Activated CD8-positive, alpha-beta T cell treated with anti-CD3 and anti-CD28 coated beads, Interleukin-2, amount 10 ng/mL, durations not matched to agents 7 days and 5 days (primary cell): Measurements from ENCODE around the gene NRL. TPM values are rescaled to one million over a fixed set of nuclear protein-coding genes. Genes with fewer than 3 reads are reported as not detected.

Experiments used
- ATAC-seq: fragments of 150-1000 bp; cut with Tn5 transposase; one replicate; pipeline ENCODE4 v1.10.0; 2021; ENCODE audit warnings: moderate library complexity
- CTCF ChIA-PET: fragments of 350-600 bp; sonication (Branson Sonifier 250); formaldehyde crosslinking; loops from one replicate; lab custom pipeline; 2021; ENCODE audit warnings: antibody characterized with exemption; lab: Charles Lee
- POLR2A ChIA-PET: fragments of 350-600 bp; sonication (Branson Sonifier 250); formaldehyde crosslinking; loops from one replicate; lab custom pipeline; 2021; ENCODE audit warnings: antibody characterized with exemption; lab: Charles Lee
- DNase-seq: peaks from one replicate; pipeline ENCODE4 v3.0.0-alpha.2; 2020
- H3K27ac Mint-ChIP-seq: one replicate; pipeline ENCODE4 v1.8.0; 2021; ENCODE audit warnings: mild to moderate bottlenecking, mixed read lengths
- H3K27me3 Mint-ChIP-seq: one replicate; pipeline ENCODE4 v1.8.0; 2021; ENCODE audit warnings: low read depth, mixed read lengths
- H3K36me3 Mint-ChIP-seq: one replicate; pipeline ENCODE4 v1.8.0; 2021; ENCODE audit warnings: low read depth, mixed read lengths
- H3K4me1 Mint-ChIP-seq: one replicate; pipeline ENCODE4 v1.8.0; 2021; ENCODE audit warnings: low read depth, mixed read lengths
- H3K4me3 Mint-ChIP-seq: one replicate; pipeline ENCODE4 v1.8.0; 2021; ENCODE audit warnings: mild to moderate bottlenecking, mixed read lengths
- H3K9me3 Mint-ChIP-seq: one replicate; pipeline ENCODE4 v1.8.0; 2022; ENCODE audit warnings: mixed read lengths; ENCODE audit not compliant: insufficient read depth
- total RNA-seq, 2 experiments: library from RNA; stranded (reverse); gene quantifications; one replicate each; pipeline ENCODE4 v1.2.3, GENCODE V29; 2021

NRL gene
- total RNA-seq, 2 experiments from 2014 or later, result 2.8 to 3.4 TPM

GRCh38 chr14:24135584-24135833, 20.8 kb upstream of the NRL start:
- DNase-seq, result peak; percentile 36
- Mint-ChIP-seq H3K27ac (peak overlapping the region; percentile 86), H3K36me3 (peaks cover 42% of the 10 kb centered on the region), H3K9me3 (no peaks in the 10 kb centered on the region), H3K4me1 (peaks cover 58% of the 10 kb centered on the region), H3K27me3 (no peaks in the 10 kb centered on the region), H3K4me3 (peak overlapping the region; percentile 86)
- ChIA-PET CTCF (interaction anchor here (0.6 to 5.2 kb wide), 8 partner anchors 12 to 77 kb away, joined by 3 to 43 read pairs (median 8); partner anchors contain the start of genes DCAF11, IRF9, NRL and PSME2), POLR2A (interaction anchor here (0.6 to 8.7 kb wide), 11 partner anchors 9 to 175 kb away, joined by 3 to 119 read pairs (median 6); partner anchors contain the start of genes CHMP4A, DCAF11, IPO4 and IRF9)
- ATAC-seq, result peak; percentile 3

GRCh38 chr14:24133735-24134134, 19.0 kb upstream of the NRL start:
- Mint-ChIP-seq H3K4me3 (no peak overlapping the region), H3K27ac (no peak overlapping the region), H3K27me3 (no peaks in the 10 kb centered on the region), H3K4me1 (peaks cover 46% of the 10 kb centered on the region), H3K36me3 (peaks cover 25% of the 10 kb centered on the region), H3K9me3 (no peaks in the 10 kb centered on the region)
- ATAC-seq (no peak), DNase-seq (no peak)
- POLR2A ChIA-PET, result interaction anchor here (1.4 to 8.7 kb wide), 4 partner anchors 8 to 27 kb away, joined by 3 to 119 read pairs (median 12); partner anchors contain the start of genes DCAF11, EMC9, IRF9 and NRL
- CTCF ChIA-PET, result interaction anchor here (0.9 to 2.3 kb wide), 5 partner anchors 17 to 28 kb away, joined by 3 to 9 read pairs (median 3); partner anchors contain the start of genes DCAF11, IRF9 and NRL

DNA sequence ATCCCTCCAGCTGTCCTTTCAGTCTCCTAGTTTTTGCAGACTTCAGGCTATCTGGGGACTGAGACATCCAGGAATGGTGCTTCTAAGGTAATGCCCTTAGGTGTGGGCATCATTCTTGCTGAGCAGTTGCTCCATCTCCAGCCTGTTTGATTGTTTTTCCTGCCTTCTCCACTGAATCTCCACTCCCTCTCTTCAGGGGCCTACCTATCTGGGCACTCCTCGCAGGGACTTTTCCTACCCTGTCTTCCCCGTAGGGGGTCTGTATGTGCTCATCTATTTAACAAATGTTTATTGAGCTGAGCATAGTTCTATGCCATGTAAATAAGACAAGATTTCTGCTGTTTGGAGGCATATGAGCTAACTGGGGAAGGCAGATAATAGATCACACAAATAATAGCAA, 18.2 kb upstream of the NRL start:
- DNase-seq (no peak), ATAC-seq (no peak)
- Mint-ChIP-seq H3K36me3 (peaks cover 18% of the 10 kb centered on the region), H3K9me3 (no peaks in the 10 kb centered on the region), H3K27ac (peak overlapping the region; percentile 83), H3K4me3 (no peak overlapping the region), H3K4me1 (peaks cover 41% of the 10 kb centered on the region), H3K27me3 (no peaks in the 10 kb centered on the region)
- CTCF ChIA-PET, result interaction anchor here (0.7 to 2.3 kb wide), 6 partner anchors 8 to 75 kb away, joined by 3 to 9 read pairs (median 4); partner anchors contain the start of gene EMC9
- POLR2A ChIA-PET, result interaction anchor here (1.0 to 8.7 kb wide), 7 partner anchors 8 to 28 kb away, joined by 3 to 119 read pairs (median 5); partner anchors contain the start of genes DCAF11, EMC9, IRF9 and NRL

DNA sequence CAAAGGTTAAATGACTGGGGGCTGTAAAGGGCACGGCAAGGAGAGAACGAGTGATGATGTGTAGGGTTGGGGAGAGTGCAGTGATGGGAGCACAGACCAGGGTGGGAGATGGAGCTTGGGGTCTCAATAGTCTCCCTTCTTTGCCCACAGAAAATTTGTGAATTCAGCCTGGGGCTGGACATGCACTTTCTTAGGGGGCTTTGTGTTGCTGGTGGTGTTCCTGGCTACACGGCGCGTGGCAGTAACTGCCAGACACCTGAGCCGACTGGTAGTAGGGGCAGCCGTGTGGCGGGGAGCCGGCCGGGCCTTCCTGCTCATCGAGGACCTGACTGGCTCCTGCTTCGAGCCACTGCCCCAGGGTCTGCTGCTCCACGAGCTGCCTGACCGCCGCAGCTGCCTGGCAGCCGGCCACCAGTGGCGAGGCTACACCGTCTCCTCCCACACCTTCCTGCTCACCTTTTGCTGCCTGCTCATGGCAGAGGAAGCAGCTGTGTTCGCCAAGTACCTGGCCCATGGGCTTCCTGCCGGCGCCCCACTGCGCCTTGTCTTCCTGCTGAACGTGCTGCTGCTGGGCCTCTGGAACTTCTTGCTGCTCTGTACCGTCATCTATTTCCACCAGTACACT, 17.4 kb upstream of the NRL start:
- CTCF ChIA-PET, result interaction anchor here (0.7 to 2.3 kb wide), 5 partner anchors 9 to 74 kb away, joined by 3 to 9 read pairs (median 4); partner anchors contain the start of gene EMC9
- ATAC-seq, result no peak
- POLR2A ChIA-PET, result interaction anchor here (1.0 to 8.7 kb wide), 7 partner anchors 9 to 29 kb away, joined by 3 to 119 read pairs (median 5); partner anchors contain the start of genes DCAF11, EMC9, IRF9 and NRL
- H3K4me3 Mint-ChIP-seq, result peak overlapping the region; percentile 34
- no peaks in the 10 kb centered on the region for H3K27me3 Mint-ChIP-seq
- peak overlapping the region; percentile 83 for H3K27ac Mint-ChIP-seq
- DNase-seq, result peak; percentile 33
- peaks cover 10% of the 10 kb centered on the region for H3K36me3 Mint-ChIP-seq
- peaks cover 36% of the 10 kb centered on the region for H3K4me1 Mint-ChIP-seq
- H3K9me3 Mint-ChIP-seq, result no peaks in the 10 kb centered on the region

DNA sequence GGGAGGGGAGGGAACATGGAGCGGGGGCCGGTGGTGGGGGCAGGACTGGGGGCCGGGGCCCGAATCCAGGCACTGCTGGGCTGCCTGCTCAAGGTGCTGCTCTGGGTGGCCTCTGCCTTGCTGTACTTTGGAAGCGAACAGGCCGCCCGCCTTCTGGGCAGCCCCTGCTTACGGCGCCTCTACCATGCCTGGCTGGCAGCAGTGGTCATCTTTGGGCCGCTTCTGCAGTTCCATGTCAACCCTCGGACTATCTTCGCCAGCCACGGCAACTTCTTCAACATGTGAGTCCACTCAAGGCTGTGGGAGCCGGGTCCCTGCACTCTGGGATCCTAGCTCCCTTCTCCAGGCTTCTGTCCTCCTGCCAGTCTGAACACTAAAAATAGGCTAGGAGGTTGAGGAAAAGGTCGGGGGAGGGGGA, 16.8 kb upstream of the NRL start:
- H3K27ac Mint-ChIP-seq, result peak overlapping the region; percentile 83
- POLR2A ChIA-PET, result interaction anchor here (1.6 to 8.7 kb wide), 3 partner anchors 15 to 29 kb away, joined by 6 to 119 read pairs (median 17); partner anchors contain the start of genes DCAF11, IRF9, NRL and RNF31
- ATAC-seq (no peak), DNase-seq (no peak)
- H3K4me1 Mint-ChIP-seq, result peaks cover 31% of the 10 kb centered on the region
- H3K27me3 Mint-ChIP-seq, result no peaks in the 10 kb centered on the region
- H3K9me3 Mint-ChIP-seq, result no peaks in the 10 kb centered on the region
- H3K36me3 Mint-ChIP-seq, result peaks cover 4% of the 10 kb centered on the region
- CTCF ChIA-PET, result interaction anchor here (1.1 to 2.3 kb wide), 4 partner anchors 10 to 74 kb away, joined by 3 to 9 read pairs (median 5); partner anchors contain the start of gene EMC9
- no peak overlapping the region for H3K4me3 Mint-ChIP-seq

DNA sequence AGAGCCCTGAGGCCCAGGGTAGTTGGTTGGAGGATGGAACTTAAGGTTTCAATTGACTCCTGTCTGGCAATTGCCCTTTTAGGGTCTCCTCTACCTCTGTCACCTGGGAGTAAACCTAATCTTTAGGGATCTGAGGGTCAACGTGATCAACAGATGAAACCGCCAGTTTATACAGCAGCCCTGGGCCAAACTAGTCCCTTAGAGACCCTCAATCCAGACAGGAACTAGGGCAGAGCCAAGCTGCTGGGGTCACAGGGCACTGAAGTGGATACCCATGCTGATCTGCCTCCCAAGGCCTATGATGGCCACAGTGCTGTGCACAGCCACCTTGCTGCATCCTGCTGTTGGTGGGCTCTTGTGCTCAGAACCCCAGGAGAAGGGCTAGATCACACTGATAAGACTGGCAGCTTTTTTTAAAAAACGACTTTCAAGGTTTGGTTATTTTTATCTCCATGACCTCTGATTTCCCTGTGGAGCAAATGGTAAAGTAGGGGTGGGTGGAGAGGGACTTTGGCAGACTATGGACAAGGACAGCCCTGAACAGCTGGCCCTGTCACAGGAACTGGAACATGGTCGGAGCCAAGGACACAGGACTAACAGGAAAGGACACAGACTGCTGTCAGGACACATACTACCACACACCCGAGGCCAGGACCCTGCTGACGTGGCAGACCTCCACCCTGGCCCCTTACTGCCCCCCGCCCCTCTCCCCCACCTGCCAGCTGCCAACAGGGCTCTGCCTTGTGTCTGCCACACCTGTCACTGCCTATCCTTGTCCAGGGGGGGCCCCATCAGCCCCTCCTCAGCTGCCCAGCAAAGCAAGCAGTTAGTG, 16.2 kb upstream of the NRL start:
- peak overlapping the region; percentile 67 for H3K27ac Mint-ChIP-seq
- H3K9me3 Mint-ChIP-seq, result no peaks in the 10 kb centered on the region
- no peak for DNase-seq
- H3K27me3 Mint-ChIP-seq, result no peaks in the 10 kb centered on the region
- ATAC-seq, result no peak
- CTCF ChIA-PET, result interaction anchor here (1.1 to 2.0 kb wide), 3 partner anchors 10 to 22 kb away, joined by 4 to 6 read pairs (median 5); partner anchors contain the start of genes DCAF11, EMC9 and NRL
- H3K36me3 Mint-ChIP-seq, result peaks cover 2% of the 10 kb centered on the region
- H3K4me3 Mint-ChIP-seq, result no peak overlapping the region
- POLR2A ChIA-PET, result interaction anchor here (0.6 to 8.7 kb wide), 4 partner anchors 14 to 1250 kb away, joined by 4 to 119 read pairs (median 12); partner anchors contain the start of genes DCAF11, IRF9, NRL and RNF31
- H3K4me1 Mint-ChIP-seq, result peaks cover 31% of the 10 kb centered on the region

DNA sequence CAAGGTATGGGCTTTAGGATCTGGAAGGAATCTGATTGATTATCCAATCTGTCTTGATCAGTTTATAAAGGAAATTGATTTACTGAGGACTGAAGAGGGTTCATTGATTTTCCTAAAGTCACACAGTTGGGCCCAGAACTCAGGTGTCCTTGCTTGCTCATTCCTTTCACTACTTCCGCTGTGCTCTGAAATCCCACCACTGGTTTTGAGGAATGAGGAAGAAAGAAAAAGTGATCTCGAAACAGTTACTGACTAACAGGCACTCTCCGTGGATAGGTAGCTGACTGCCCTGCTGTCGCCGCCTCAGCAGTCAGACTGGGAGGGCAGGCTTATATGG, 15.6 kb upstream of the NRL start, which contains the start of gene FITM1:
Gene FITM1 (plus strand): TSS at position 280 of the 337 bp plus-strand sequence. CDS start 905 bp downstream, outside the sequence.
- Mint-ChIP-seq H3K4me3 (no peak within 1 kb of the TSS), H3K27me3 (no peaks in the 10 kb centered on the region), H3K36me3 (peaks cover 2% of the 10 kb centered on the region), H3K9me3 (no peaks in the 10 kb centered on the region), H3K4me1 (peaks cover 29% of the 10 kb centered on the region), H3K27ac (peak within 1 kb of the TSS; percentile 67)
- CTCF ChIA-PET, result interaction anchor here (2.0 kb wide), 1 partner anchor 15 kb away, joined by 5 read pairs; the partner anchor contains the start of genes DCAF11 and NRL
- POLR2A ChIA-PET, result interaction anchor here (0.6 to 8.7 kb wide), 3 partner anchors 14 to 1249 kb away, joined by 4 to 119 read pairs (median 6); partner anchors contain the start of genes DCAF11, NRL and RNF31
- ATAC-seq (no peak), DNase-seq (no peak)

GRCh38 chr14:24129410-24129998, 14.8 kb upstream of the NRL start:
- Mint-ChIP-seq H3K27me3 (no peaks in the 10 kb centered on the region), H3K4me1 (peaks cover 24% of the 10 kb centered on the region), H3K9me3 (no peaks in the 10 kb centered on the region), H3K4me3 (no peak overlapping the region), H3K36me3 (peaks cover 2% of the 10 kb centered on the region), H3K27ac (no peak overlapping the region)
- ChIA-PET POLR2A (no interaction called here), CTCF (interaction anchor here (0.8 to 2.0 kb wide), 3 partner anchors 12 to 179 kb away, joined by 3 to 5 read pairs (median 4); partner anchors contain the start of genes DCAF11, EMC9 and NRL)
- DNase-seq (no peak), ATAC-seq (no peak)

DNA sequence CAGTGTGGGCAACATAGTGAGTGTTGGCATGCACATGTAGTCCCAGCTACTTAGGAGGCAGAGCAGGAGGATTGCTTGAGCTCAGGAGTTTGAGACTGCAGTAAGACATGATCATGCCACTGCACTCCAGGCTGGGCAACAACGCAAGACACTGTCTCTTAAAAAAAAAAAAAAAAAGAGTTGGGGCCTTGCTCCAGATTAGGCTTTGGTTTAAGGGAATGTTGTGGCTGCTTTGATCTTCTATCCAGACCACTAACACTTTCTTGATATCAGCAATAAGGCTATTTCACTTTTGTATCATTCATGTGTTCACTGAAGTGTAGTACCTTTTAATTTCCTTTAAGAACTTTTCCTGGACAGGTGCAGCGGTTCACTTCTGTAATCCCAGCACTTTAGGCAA, 12.9 kb upstream of the NRL start:
- no peak for ATAC-seq
- no peak for DNase-seq
- Mint-ChIP-seq H3K9me3 (no peaks in the 10 kb centered on the region), H3K27ac (no peak overlapping the region), H3K4me3 (no peak overlapping the region), H3K36me3 (peaks cover 9% of the 10 kb centered on the region), H3K4me1 (peaks cover 19% of the 10 kb centered on the region), H3K27me3 (no peaks in the 10 kb centered on the region)
- ChIA-PET CTCF (interaction anchor here (0.9 to 3.2 kb wide), 5 partner anchors 9 to 86 kb away, joined by 3 to 8 read pairs (median 5); partner anchors contain the start of genes DCAF11, IRF9, NRL and PSME1), POLR2A (interaction anchor here (1.6 to 4.8 kb wide), 2 partner anchors 13 to 19 kb away, joined by 5 to 26 read pairs; partner anchors contain the start of genes DCAF11, NRL and PSME2)

DNA sequence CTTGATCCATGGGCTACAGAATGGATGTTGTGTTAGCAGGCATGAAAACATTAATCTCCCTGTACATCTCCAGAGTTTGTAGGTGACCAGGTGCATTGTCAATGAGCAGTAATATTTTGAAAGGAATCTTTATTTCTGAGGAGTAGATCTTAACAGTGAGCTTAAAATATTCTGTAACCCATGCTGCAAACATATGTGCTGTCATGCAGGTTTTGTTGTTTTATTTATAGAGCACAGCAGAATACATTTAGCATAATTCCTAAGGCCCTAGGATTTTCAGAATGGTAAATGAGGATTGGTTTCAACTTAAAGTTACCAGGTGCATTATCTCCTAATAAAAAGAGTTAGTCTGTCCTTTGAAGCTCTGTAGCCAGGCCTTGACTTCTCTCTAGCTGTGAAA, 12.2 kb upstream of the NRL start:
- H3K4me3 Mint-ChIP-seq, result no peak overlapping the region
- peaks cover 12% of the 10 kb centered on the region for H3K4me1 Mint-ChIP-seq
- H3K36me3 Mint-ChIP-seq, result peaks cover 12% of the 10 kb centered on the region
- H3K27ac Mint-ChIP-seq, result no peak overlapping the region
- H3K9me3 Mint-ChIP-seq, result no peaks in the 10 kb centered on the region
- ChIA-PET POLR2A (interaction anchor here (1.4 to 4.8 kb wide), 4 partner anchors 9 to 34 kb away, joined by 3 to 26 read pairs (median 6); partner anchors contain the start of genes DCAF11, IRF9, NRL and PSME1), CTCF (interaction anchor here (0.9 to 3.2 kb wide), 6 partner anchors 9 to 87 kb away, joined by 3 to 8 read pairs (median 6); partner anchors contain the start of genes DCAF11, IRF9, NRL and PSME1)
- ATAC-seq, result no peak
- H3K27me3 Mint-ChIP-seq, result no peaks in the 10 kb centered on the region
- DNase-seq, result no peak
